Upper lobe of left lung (tissue), 4 donors: Measurements from ENCODE around the gene KCNK3.

Source experiments
- CTCF ChIP-seq, 6 experiments: fragments of 450-650 bp in 4 of 6; fragments of 200-600 bp in 2 of 6; sonication (generic) in 2 of 6; IDR thresholded peaks; one replicate each; pipeline ENCODE4 v1.5.1; 2016 to 2019; ENCODE audit warnings: antibody characterized with exemption in 6 of 6
- EP300 ChIP-seq, 4 donors: sonication (generic); formaldehyde crosslinking; IDR thresholded peaks; one replicate each; pipeline ENCODE4 v1.5.1; 2017; ENCODE audit warnings: antibody characterized with exemption in 4 of 4, control low read depth in 2 of 4
- POLR2A ChIP-seq, 4 donors: fragments of 450-650 bp; IDR thresholded peaks; one replicate each; pipeline ENCODE4 v1.5.1; 2016 to 2017; ENCODE audit warnings: antibody characterized with exemption in 4 of 4, mild to moderate bottlenecking in 2 of 4
- POLR2AphosphoS5 ChIP-seq, 2 donors: sonication (generic); formaldehyde crosslinking; IDR thresholded peaks; one replicate each; pipeline ENCODE4 v1.5.1; 2017; ENCODE audit warnings: antibody characterized with exemption in 2 of 2

GRCh38 chr2:26721115-26722032 is 28.9 kb downstream of the KCNK3 start:
- TF ChIP-seq POLR2A (IDR thresholded peaks at IDR 0.05) (no peak), CTCF (IDR thresholded peaks at IDR 0.05) (no peak), POLR2AphosphoS5 (IDR thresholded peaks at IDR 0.05) (no peak), EP300 (IDR thresholded peaks at IDR 0.05) (no peak)
